Subcutaneous adipose tissue (tissue), 4 donors: Measurements from ENCODE around the gene PLAAT2. TPM values are rescaled to one million over a fixed set of nuclear protein-coding genes. Genes with fewer than 3 reads are reported as not detected.

Experiments
- CTCF ChIP-seq: fragments of 450-650 bp; IDR thresholded peaks from one replicate; pipeline ENCODE4 v1.5.1; 2016; ENCODE audit warnings: low read depth, mild to moderate bottlenecking, control low read depth, antibody characterized with exemption, moderate library complexity
- total RNA-seq, 4 donors: library from RNA; depleted of rRNA; stranded (reverse); fragments of >200 nt; gene quantifications; one replicate each; pipeline ENCODE4 v1.1.0, GENCODE V29; 2016

PLAAT2 gene
- total RNA-seq, 4 donors from 2014 or later = not detected

GRCh38 chr11:63511048-63511748 is 52.0 kb downstream of the PLAAT2 start:
- no peak for TF ChIP-seq CTCF

- TF ChIP-seq CTCF = no peak
Observed at GRCh38 chr11:63510360-63511047, 52.7 kb downstream of the PLAAT2 start.

- TF ChIP-seq CTCF = no peak
Observed at GRCh38 chr11:63508745-63509144, 54.4 kb downstream of the PLAAT2 start.

- TF ChIP-seq CTCF = no peak
Observed at GRCh38 chr11:63508009-63508408, 55.2 kb downstream of the PLAAT2 start.

- no peak for TF ChIP-seq CTCF
Observed at GRCh38 chr11:63507511-63507910, 55.7 kb downstream of the PLAAT2 start.

GRCh38 chr11:63506876-63507275 is 56.3 kb downstream of the PLAAT2 start:
- TF ChIP-seq CTCF = no peak

- no peak for TF ChIP-seq CTCF
Observed at GRCh38 chr11:63505857-63506528, 57.2 kb downstream of the PLAAT2 start, which contains the start of gene LGALS12. Gene LGALS12 (plus strand): TSS chr11:63506084. CDS start chr11:63506459, 375 bp downstream.
